ENCODE results near the gene COQ5.
"Not testable (repeated sequence)": the region's sequence is repeated elsewhere in the genome, so short reads cannot be mapped to it uniquely, and the experiment has no call there.

Gene COQ5

GRCh38 chr12:120529641-120530417, 871 bp upstream of the COQ5 start:
- peak in 6 of 56 donors; percentile 1 to 34 (median 4) for DNase-seq

GRCh38 chr12:120522568-120522967, 6.4 kb downstream of the COQ5 start:
- no peak for DNase-seq

DNA sequence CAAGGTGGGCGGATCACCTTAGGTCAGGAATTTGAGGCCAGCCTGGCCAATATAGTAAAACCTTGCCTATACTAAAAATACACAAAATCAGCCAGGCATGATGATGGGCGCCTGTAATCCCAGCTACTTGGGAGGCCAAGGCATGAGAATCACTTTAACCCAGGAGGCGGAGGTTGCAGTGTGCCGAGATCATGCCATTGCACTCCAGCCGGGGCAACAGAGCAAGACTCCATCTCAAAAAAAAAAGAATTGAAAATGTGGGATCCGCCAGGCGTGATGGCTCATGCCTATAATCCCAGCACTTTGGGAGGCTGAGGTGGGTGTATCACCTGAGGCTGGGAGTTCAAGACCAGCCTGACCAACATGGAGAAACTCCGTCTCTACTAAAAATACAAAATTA, 9.6 kb downstream of the COQ5 start:
- DNase-seq: not testable (repeated sequence)

GRCh38 chr12:120515496-120515895, 13.5 kb downstream of the COQ5 start:
- peak in 22 of 56 donors; percentile 3 to 48 (median 18) for DNase-seq

GRCh38 chr12:120514002-120514401, 15.0 kb downstream of the COQ5 start:
- DNase-seq: peak in 50 of 56 donors; percentile 7 to 79 (median 40)

- DNase-seq: no peak
Observed at GRCh38 chr12:120508537-120508936, 20.4 kb downstream of the COQ5 start.

- no peak for DNase-seq
Observed at GRCh38 chr12:120504587-120504986, 24.4 kb downstream of the COQ5 start.

DNA sequence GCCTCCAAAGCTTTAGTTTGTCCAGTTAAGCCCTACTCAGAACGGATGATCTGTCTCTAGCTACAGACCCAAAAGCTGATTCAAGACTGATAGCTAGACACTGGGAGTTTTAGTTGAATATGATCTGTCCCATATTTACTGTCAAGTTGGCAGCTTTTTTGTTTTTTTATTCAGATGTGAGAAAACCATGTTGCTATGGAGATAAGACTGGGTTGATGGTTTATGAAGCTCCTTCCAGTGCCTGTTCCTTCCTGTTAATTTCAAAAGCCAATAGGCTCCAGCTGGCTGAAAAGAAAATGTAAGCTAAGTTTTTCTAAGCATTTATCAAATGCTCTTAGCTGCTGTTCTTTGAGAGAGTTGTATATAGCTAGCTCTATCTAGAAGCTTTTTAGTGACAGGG, 28.4 kb downstream of the COQ5 start:
- no peak for DNase-seq

DNA sequence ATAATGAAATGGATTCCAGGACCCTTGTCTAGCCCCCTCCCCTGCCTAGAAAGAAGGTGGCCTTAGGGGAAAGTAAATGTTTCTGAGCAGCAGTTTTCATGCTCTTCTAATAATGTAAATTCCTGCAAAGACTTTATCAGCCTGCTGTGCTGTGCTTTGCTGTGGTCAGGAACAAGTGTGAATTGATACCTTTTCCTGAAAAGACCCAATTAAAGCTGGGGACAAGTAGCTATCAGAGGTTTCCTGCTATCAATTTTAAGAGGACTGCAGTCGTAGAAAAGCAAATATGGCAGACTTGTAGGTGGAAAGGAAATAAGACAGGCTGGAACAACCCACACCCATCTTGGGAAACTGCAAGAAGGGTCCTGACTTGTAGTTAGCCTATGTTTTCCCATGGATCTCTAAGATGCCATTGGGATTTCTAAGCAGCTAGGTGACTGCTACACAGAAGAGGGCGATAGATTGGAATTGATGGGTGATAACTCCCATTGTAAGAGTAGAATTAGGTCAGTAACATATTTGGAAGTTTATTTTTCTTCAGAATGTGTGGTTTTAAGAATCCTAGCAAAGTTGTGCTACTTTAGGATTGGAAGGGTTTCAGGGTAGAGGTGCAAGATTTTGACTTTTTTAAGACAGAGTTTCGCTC, 30.0 kb downstream of the COQ5 start:
- DNase-seq: no peak

DNA sequence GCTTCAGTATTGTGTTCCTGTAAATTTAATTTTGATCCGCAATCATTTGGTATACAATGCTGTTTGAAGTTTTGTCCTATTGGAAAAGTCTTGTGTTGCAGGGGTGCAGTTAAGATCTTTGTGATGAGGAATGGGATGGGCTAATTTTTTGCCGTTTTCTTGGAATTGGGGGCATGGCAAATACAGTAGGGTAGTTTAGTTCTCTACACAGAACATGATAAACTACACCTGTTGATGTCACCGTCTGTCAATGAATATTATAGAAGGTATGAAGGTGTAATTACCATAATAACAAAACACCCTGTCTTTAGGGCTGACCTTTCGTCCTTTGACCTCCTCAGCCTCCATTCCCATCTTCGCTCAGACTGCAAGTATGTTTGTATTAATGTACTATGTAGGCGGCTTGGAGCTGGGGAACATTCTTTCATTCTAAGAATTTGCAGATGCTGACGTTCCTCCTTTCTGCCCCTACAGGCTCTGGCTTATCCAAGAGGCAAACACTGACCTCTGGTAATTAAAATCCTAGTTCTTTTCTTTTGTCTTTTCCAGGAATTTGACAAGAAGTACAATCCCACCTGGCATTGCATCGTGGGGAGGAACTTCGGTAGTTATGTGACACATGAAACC, 31.3 kb downstream of the COQ5 start:
- no peak for DNase-seq

- DNase-seq: peak in 54 of 56 donors; percentile 29 to 89 (median 70)
Observed at GRCh38 chr12:120496413-120497340, 32.3 kb downstream of the COQ5 start.

- peak; percentile 63 to 98 (median 92) for DNase-seq
Observed at GRCh38 chr12:120495731-120496412, 33.1 kb downstream of the COQ5 start, which contains the start of gene DYNLL1. Gene DYNLL1, plus strand, starts transcription at chr12:120496113. Its CDS starts 309 bp downstream, at chr12:120496422.

GRCh38 chr12:120495186-120495730, 33.7 kb downstream of the COQ5 start:
- DNase-seq: peak in 3 of 56 donors; percentile 27 to 44 (median 37)

- DNase-seq: peak in 24 of 56 donors; percentile 7 to 54 (median 18)
Observed at GRCh38 chr12:120490833-120491512, 38.0 kb downstream of the COQ5 start.

DNA sequence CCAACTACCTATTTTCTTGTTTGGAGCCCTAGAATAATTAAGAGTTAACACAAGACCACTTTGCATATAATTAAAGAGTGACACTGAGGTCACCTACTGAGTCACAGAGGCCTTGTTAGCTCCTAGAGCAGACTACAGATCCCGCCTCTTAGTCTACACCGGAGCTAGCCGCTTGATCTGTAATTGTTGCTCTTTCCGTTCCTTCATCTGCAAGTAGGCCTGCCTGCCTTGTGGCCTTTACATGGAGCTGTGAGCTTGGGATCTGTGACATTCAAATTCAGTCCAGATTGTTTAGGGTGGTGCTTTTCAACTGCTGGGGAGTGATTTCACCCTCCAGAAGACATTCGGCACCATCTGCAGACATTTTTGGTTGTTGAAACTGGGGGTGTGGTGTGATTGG, 38.6 kb downstream of the COQ5 start:
- no peak for DNase-seq

GRCh38 chr12:120489018-120489417, 39.9 kb downstream of the COQ5 start:
- DNase-seq: no peak

DNA sequence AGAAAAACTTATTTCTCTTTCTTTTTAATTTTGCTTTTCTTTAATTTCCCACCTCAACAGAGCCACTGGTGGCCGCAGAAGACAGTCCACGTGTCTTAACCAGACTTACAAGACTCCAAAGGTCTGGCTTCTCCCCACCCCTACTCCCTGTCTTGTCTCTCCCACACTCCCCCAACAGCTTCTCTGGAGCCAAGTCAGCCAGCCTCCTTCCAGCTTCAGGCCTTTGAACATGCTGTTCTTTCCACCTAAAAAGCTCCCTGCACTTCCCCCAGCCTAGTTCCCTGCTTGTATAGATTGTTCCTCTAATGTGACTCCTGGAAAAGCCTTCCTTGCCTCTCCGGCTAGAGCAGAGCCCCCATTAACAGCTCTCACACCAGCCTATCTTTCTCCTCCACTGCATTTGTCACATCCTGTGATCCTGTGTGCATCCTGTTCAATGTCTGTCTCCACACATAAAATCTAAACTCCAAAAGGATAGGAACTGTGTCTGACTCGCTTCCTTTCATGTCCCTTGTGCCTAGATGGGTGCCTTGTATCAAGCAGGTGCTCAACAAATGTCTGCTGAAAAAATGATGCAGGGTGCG, 40.8 kb downstream of the COQ5 start:
- peak in 28 of 56 donors; percentile 4 to 68 (median 20) for DNase-seq

GRCh38 chr12:120487552-120487951, 41.4 kb downstream of the COQ5 start:
- peak in 2 of 56 donors; percentile 18 to 19 for DNase-seq

Measured in nucleus accumbens (tissue), 56 donors.